Natural killer cell (primary cell): Measurements from ENCODE around the gene TBL1XR1. TPM values are rescaled to one million over a fixed set of nuclear protein-coding genes. Genes with fewer than 3 reads are reported as not detected.

Experiments used
- ATAC-seq, 3 donors: fragments of 150-1000 bp in 2 of 3; fragments of 200-7000 bp in 1 of 3; cut with Tn5 transposase; 1 replicate in 1 of 3; 2 replicates in 2 of 3; pipeline ENCODE4 v1.10.0; 2021; ENCODE audit warnings: mild to moderate bottlenecking in 2 of 3, moderate library complexity in 2 of 3
- DNase-seq, 2 donors: peaks; one replicate each; pipeline versions ENCODE4 v3.0.0 to v3.0.0-alpha.2; 2013 to 2021; ENCODE audit warnings: mixed read lengths in 1 of 2
- H3K27ac ChIP-seq: one replicate; pipeline ENCODE4 v1.5.1; 2013; ENCODE audit warnings: mild to moderate bottlenecking, low read length
- H3K27me3 ChIP-seq: one replicate; pipeline ENCODE4 v1.6.1; 2013; ENCODE audit warnings: low read length; ENCODE audit not compliant: control insufficient read depth, insufficient read depth
- H3K36me3 ChIP-seq: one replicate; pipeline ENCODE4 v1.6.1; 2013; ENCODE audit warnings: low read length; ENCODE audit not compliant: control insufficient read depth, insufficient read depth
- H3K4me1 ChIP-seq: one replicate; pipeline ENCODE4 v1.6.1; 2013; ENCODE audit warnings: low read length; ENCODE audit not compliant: control insufficient read depth, insufficient read depth
- H3K4me3 ChIP-seq: one replicate; pipeline ENCODE4 v1.5.1; 2013; ENCODE audit warnings: low read length
- H3K9me3 ChIP-seq: one replicate; pipeline ENCODE4 v1.6.1; 2013; ENCODE audit warnings: low read length; ENCODE audit not compliant: control insufficient read depth, insufficient read depth
- H3K27ac Mint-ChIP-seq, 2 donors: one replicate each; pipeline ENCODE4 v1.8.0; 2022; ENCODE audit warnings: mild to moderate bottlenecking in 2 of 2, mixed read lengths in 2 of 2, moderate library complexity in 1 of 2
- H3K27me3 Mint-ChIP-seq, 2 donors: one replicate each; pipeline ENCODE4 v1.8.0; 2022; ENCODE audit warnings: low read depth in 2 of 2, mixed read lengths in 2 of 2
- H3K36me3 Mint-ChIP-seq: one replicate; pipeline ENCODE4 v1.8.0; 2022; ENCODE audit warnings: mixed read lengths
- H3K4me1 Mint-ChIP-seq, 2 donors: one replicate each; pipeline ENCODE4 v1.8.0; 2022; ENCODE audit warnings: mixed read lengths in 2 of 2
- H3K4me3 Mint-ChIP-seq: one replicate; pipeline ENCODE4 v1.8.0; 2022; ENCODE audit warnings: mild to moderate bottlenecking, moderate library complexity, mixed read lengths
- H3K9me3 Mint-ChIP-seq, 2 donors: one replicate each; pipeline ENCODE4 v1.8.0; 2022; ENCODE audit warnings: mixed read lengths in 2 of 2
- WGBS: methylation state at CpG from one replicate; pipeline ENCODE4 v1.1.7; 2013; ENCODE audit warnings: missing lambda C conversion rate; ENCODE audit not compliant: insufficient coverage; 5-methylcytosine and 5-hydroxymethylcytosine counted together
- intact Hi-C: fragments of 100-400 bp; cut with micrococcal nuclease; formaldehyde crosslinking; loops from one replicate; pipeline ENCODE4 v1.14.2; 2022
- total RNA-seq, 4 donors: library from RNA; stranded (reverse); fragments of 120-200 nt in 1 of 4; gene quantifications; one replicate each; pipeline versions ENCODE4 v1.2.3 to v1.2.4, GENCODE V29; 2013 to 2022
- TF ChIP-seq, protein P1 (sequence below): fragments of 200-600 bp; IDR thresholded peaks from one replicate; pipeline ENCODE4 v1.8.0; 2022; ENCODE audit warnings: antibody characterized with exemption

TBL1XR1 gene
- total RNA-seq, 3 donors from 2014 or later (not counting 1 experiment from before 2014, with no cell fraction given), result 74.6 to 118 (median 81.7) TPM

DNA sequence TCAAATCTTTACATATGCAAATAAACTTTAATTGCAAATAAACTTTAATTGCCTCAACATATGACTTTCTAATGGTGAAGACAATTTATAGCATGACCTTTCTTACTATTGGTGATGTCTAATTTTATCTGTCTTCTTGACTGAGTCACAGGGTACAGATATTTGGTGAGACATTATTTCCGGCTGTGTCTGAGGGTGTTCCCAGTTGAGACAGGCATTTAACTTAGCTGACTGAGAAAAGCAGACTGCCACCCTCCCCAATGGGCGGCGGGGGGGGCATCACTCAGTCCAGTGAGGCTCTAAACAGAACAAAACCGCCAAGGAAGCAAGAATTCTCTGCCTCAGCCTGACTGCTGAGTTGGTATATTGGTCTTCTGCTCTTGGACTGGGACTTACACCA lies 160.0 kb downstream of the TBL1XR1 start:
- H3K4me1 Mint-ChIP-seq, result peaks cover 15 to 23% of the 10 kb centered on the region in 2 donors
- H3K4me3 Mint-ChIP-seq, result no peak overlapping the region
- Histone ChIP-seq H3K27me3 (no peaks in the 10 kb centered on the region), H3K27ac (no peak overlapping the region), H3K36me3 (peaks cover 38% of the 10 kb centered on the region), H3K4me3 (no peak overlapping the region), H3K9me3 (no peaks in the 10 kb centered on the region), H3K4me1 (no peaks in the 10 kb centered on the region)
- no peaks in the 10 kb centered on the region for H3K9me3 Mint-ChIP-seq
- TF ChIP-seq, protein P1, sequence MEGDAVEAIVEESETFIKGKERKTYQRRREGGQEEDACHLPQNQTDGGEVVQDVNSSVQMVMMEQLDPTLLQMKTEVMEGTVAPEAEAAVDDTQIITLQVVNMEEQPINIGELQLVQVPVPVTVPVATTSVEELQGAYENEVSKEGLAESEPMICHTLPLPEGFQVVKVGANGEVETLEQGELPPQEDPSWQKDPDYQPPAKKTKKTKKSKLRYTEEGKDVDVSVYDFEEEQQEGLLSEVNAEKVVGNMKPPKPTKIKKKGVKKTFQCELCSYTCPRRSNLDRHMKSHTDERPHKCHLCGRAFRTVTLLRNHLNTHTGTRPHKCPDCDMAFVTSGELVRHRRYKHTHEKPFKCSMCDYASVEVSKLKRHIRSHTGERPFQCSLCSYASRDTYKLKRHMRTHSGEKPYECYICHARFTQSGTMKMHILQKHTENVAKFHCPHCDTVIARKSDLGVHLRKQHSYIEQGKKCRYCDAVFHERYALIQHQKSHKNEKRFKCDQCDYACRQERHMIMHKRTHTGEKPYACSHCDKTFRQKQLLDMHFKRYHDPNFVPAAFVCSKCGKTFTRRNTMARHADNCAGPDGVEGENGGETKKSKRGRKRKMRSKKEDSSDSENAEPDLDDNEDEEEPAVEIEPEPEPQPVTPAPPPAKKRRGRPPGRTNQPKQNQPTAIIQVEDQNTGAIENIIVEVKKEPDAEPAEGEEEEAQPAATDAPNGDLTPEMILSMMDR, result no peak
- WGBS, result 85% methylated on average over 4 of the region's 4 CpGs
- DNase-seq (no peak), ATAC-seq (no peak)
- H3K27ac Mint-ChIP-seq, result no peak overlapping the region
- H3K27me3 Mint-ChIP-seq, result no peaks in the 10 kb centered on the region
- intact Hi-C loops, result no loop called here
- H3K36me3 Mint-ChIP-seq, result no peaks in the 10 kb centered on the region

DNA sequence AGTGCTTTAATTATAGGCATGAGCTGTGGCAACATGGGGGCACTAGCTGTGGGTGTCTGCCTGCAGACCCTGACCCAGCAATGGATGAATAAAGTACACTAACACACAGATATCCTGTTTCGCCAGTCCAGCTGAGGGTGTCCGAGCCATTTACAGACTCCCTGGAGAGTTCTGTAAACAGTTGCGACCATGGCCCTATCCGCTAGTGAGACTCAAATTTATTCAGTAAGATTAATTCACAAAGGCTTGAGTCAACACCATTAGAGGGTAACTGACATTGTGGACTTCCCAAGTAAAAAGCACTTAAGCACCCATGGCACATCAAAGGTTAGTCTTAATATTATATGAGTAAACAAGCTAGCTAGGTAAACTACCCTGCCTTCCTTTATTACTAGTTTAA lies 161.6 kb downstream of the TBL1XR1 start:
- no peak for ATAC-seq
- Mint-ChIP-seq H3K4me3 (no peak overlapping the region), H3K4me1 (peaks cover 10 to 15% of the 10 kb centered on the region in 2 donors), H3K27ac (peak overlapping the region in 1 of 2 donors; percentile 58), H3K36me3 (no peaks in the 10 kb centered on the region), H3K9me3 (no peaks in the 10 kb centered on the region), H3K27me3 (no peaks in the 10 kb centered on the region)
- H3K36me3 ChIP-seq, result peaks cover 35% of the 10 kb centered on the region
- no peak overlapping the region for H3K4me3 ChIP-seq
- no peaks in the 10 kb centered on the region for H3K9me3 ChIP-seq
- DNase-seq, result no peak
- 97% methylated on average over 4 of the region's 4 CpGs for WGBS
- H3K27me3 ChIP-seq, result no peaks in the 10 kb centered on the region
- TF ChIP-seq, protein P1, result no peak
- no peak overlapping the region for H3K27ac ChIP-seq
- H3K4me1 ChIP-seq, result no peaks in the 10 kb centered on the region
- intact Hi-C loops, result no loop called here

DNA sequence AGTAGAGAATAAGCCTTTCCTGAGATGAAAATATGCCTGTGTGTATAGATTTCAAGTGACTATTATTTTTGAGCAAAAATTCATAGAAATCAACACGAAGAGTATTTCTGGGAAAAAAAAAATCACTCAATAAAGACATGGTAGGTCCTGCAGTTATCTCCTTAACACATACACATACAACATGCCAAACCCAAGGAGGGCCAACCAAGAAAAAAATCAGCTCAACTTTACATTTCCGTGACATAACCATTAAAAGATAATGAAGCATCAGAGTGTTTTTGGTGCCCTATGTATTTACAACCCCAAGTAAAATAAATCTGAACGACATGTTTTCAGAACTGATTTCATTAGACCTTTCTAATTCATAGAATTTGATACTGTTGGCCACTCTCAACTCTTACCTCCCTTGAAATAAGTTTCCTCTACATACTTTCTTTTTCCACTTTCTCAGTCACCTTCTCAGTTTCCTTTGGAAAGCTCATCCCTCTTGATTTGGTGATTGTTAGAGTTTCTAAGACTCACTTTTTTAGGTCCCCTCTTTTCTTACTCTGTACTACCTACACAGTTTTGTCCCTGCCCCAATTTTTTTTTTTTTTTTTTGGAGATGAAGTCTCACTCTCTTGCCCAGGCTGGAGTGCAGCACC lies 162.3 kb downstream of the TBL1XR1 start:
- H3K27me3 Mint-ChIP-seq, result no peaks in the 10 kb centered on the region
- WGBS, result 100% methylated on average over 3 of the region's 3 CpGs
- H3K36me3 Mint-ChIP-seq, result peaks cover 5% of the 10 kb centered on the region
- Histone ChIP-seq H3K4me1 (no peaks in the 10 kb centered on the region), H3K27me3 (no peaks in the 10 kb centered on the region), H3K27ac (no peak overlapping the region), H3K36me3 (peaks cover 35% of the 10 kb centered on the region), H3K9me3 (no peaks in the 10 kb centered on the region), H3K4me3 (no peak overlapping the region)
- no peak overlapping the region for H3K4me3 Mint-ChIP-seq
- no peak for DNase-seq
- TF ChIP-seq, protein P1, result no peak
- H3K27ac Mint-ChIP-seq, result peak overlapping the region in 1 of 2 donors; percentile 58
- no peaks in the 10 kb centered on the region for H3K9me3 Mint-ChIP-seq
- intact Hi-C loops, result no loop called here
- H3K4me1 Mint-ChIP-seq, result peaks cover 8 to 10% of the 10 kb centered on the region in 2 donors
- no peak for ATAC-seq
